Measurements from ENCODE around the gene TUBAL3. TPM values are rescaled to one million over a fixed set of nuclear protein-coding genes. Genes with fewer than 3 reads are reported as not detected.

TUBAL3 gene
- polyA plus RNA-seq, 1 experiment, result not detected

DNA sequence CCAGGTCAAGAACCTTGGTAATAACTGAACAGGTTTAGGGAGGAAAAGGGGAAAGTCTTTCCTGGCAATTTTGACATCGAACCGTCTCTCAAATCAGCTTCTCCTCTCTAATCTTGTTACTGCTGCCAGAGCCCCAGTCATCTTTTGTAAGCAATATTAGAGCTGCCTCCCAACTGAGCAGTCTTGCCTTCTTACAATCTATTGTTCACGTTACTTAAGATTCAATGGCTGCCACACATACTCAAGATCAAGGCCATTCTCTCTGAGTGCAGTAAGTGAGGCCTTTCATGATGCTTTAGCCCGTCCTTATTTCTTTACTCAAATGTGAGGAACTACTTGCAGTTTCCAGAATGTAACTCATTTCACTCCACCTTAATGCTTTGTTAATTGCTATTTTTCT lies 20.1 kb upstream of the TUBAL3 start:
- Histone ChIP-seq H3K4me3 (ENCODE audit: low read depth, low read length) (no peak overlapping the region), H3K27me3 (ENCODE audit: control insufficient read depth, insufficient read depth, low read length) (no peaks in the 10 kb centered on the region), H3K36me3 (ENCODE audit: control insufficient read depth, insufficient read depth, low read length) (no peaks in the 10 kb centered on the region)
- CTCF ChIA-PET, result interaction anchor here (0.7 to 3.0 kb wide), 8 partner anchors 8 to 610 kb away, joined by 3 to 13 read pairs (median 6); no protein-coding TSS in a partner anchor
- POLR2A ChIA-PET, result no interaction called here
- no peak for DNase-seq (ENCODE audit: low read depth)
- no peak for TF ChIP-seq CTCF (IDR thresholded peaks at IDR 0.05; ENCODE audit: insufficient read depth, low read depth, low read length)

DNA sequence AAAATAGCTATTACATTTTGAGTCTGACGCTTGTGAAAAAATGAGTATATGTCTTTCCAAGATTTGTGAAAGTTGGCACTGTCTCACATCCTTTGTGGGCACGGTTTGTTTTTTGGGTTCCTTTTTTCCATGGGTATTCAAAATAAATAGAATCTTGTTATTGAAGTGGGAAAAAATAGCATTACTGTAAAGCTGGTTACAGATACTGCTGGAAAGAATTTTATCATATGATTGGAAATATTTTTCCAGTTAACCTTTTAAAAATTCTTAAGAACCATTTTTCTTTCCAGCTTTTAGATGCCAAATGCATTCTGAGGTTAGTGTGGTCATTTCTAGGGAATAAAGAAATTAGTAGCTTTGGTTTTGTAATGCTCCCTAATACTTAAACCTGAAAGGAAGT lies 19.1 kb upstream of the TUBAL3 start:
- Histone ChIP-seq H3K36me3 (ENCODE audit: control insufficient read depth, insufficient read depth, low read length) (no peaks in the 10 kb centered on the region), H3K4me3 (ENCODE audit: low read depth, low read length) (no peak overlapping the region), H3K27me3 (ENCODE audit: control insufficient read depth, insufficient read depth, low read length) (no peaks in the 10 kb centered on the region)
- DNase-seq (ENCODE audit: low read depth), result no peak
- TF ChIP-seq CTCF (IDR thresholded peaks at IDR 0.05; ENCODE audit: insufficient read depth, low read depth, low read length), result no peak
- ChIA-PET CTCF (interaction anchor here (1.3 to 3.0 kb wide), 7 partner anchors 9 to 609 kb away, joined by 4 to 13 read pairs (median 8); no protein-coding TSS in a partner anchor), POLR2A (no interaction called here)

GRCh38 chr10:5419466-5420094 lies 15.0 kb upstream of the TUBAL3 start:
- H3K27me3 ChIP-seq (ENCODE audit: control insufficient read depth, insufficient read depth, low read length), result no peaks in the 10 kb centered on the region
- ChIA-PET CTCF (interaction anchor here (0.6 to 1.2 kb wide), 4 partner anchors 14 to 204 kb away, joined by 3 to 4 read pairs (median 3); no protein-coding TSS in a partner anchor), POLR2A (no interaction called here)
- no peak for DNase-seq (ENCODE audit: low read depth)
- no peaks in the 10 kb centered on the region for H3K36me3 ChIP-seq (ENCODE audit: control insufficient read depth, insufficient read depth, low read length)
- TF ChIP-seq CTCF (IDR thresholded peaks at IDR 0.05; ENCODE audit: insufficient read depth, low read depth, low read length), result no peak
- no peak overlapping the region for H3K4me3 ChIP-seq (ENCODE audit: low read depth, low read length)

GRCh38 chr10:5418584-5418983 lies 14.0 kb upstream of the TUBAL3 start:
- CTCF ChIA-PET, result interaction anchor here (0.9 to 1.2 kb wide), 3 partner anchors 16 to 205 kb away, joined by 3 read pairs; no protein-coding TSS in a partner anchor
- TF ChIP-seq CTCF (IDR thresholded peaks at IDR 0.05; ENCODE audit: insufficient read depth, low read depth, low read length), result no peak
- POLR2A ChIA-PET, result no interaction called here

DNA sequence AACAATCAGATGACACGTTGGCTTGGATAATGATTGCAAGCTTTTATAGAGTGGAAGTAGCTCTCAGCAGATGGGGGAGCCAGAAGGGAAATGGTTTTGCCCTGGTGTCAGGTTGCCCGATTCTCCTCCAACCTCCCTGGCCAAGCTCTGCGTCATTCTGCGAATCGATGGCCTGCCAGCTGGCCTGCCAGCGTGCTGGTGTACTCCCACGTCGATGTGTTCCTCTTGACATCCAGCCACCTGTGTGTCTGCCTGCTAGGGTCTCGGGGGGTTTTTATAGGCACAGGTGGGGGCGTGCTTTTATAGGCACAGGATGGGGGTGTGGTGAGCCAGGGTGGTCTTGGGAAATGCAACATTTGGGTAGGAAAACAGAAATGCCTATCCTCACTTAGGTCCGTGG lies 12.4 kb upstream of the TUBAL3 start:
- Histone ChIP-seq H3K4me3 (ENCODE audit: low read depth, low read length) (no peak overlapping the region), H3K36me3 (ENCODE audit: control insufficient read depth, insufficient read depth, low read length) (no peaks in the 10 kb centered on the region), H3K27me3 (ENCODE audit: control insufficient read depth, insufficient read depth, low read length) (no peaks in the 10 kb centered on the region)
- POLR2A ChIA-PET, result no interaction called here
- DNase-seq (ENCODE audit: low read depth), result no peak
- TF ChIP-seq CTCF (IDR thresholded peaks at IDR 0.05; ENCODE audit: insufficient read depth, low read depth, low read length), result no peak
- CTCF ChIA-PET, result interaction anchor here (1.0 to 1.3 kb wide), 3 partner anchors 17 to 206 kb away, joined by 3 read pairs; no protein-coding TSS in a partner anchor

More at GRCh38 chr10:5418584-5418983, 14.0 kb upstream of the TUBAL3 start:
- H3K27me3 ChIP-seq (ENCODE audit: control insufficient read depth, insufficient read depth, low read length), result no peaks in the 10 kb centered on the region
- no peak overlapping the region for H3K4me3 ChIP-seq (ENCODE audit: low read depth, low read length)
- H3K36me3 ChIP-seq (ENCODE audit: control insufficient read depth, insufficient read depth, low read length), result no peaks in the 10 kb centered on the region
- no peak for DNase-seq (ENCODE audit: low read depth)

Measured in BJ (cell line).